Eye (tissue), 1 donor: Measurements from ENCODE around the gene SORBS1.

Source experiments
- DNase-seq: peaks from one replicate; pipeline ENCODE4 v3.0.0-alpha.2; 2015

SORBS1 gene

DNA sequence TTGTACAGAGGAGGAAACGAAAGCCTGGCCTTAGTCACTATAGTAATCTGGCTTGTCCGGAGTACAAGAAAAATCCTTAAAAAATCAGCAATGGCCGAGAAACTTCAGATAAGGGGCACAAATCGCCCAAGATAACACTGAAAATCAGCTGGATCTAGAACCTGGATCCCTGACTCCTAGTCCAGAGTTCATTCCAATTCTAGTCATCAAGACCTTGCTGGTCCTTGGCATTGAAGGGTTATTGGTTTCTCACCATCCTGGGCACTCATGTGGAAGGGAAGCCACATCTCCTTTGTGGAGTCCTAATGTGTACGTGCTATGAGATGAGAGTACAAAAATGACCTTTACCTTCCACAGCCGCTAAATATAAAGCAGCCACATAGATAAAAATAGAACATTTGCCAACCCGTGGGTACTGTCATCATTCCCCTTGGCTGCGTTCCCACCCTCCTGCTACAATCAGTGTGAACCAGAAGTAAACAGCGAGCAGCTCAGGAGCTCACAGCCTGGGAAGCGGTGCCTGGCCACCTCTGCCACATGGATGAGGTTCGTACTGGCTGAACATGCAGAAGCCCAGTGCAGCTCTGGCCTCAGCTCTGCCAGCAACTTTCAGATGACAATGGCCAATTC is 154.4 kb downstream of the SORBS1 start:
- DNase-seq = no peak

DNA sequence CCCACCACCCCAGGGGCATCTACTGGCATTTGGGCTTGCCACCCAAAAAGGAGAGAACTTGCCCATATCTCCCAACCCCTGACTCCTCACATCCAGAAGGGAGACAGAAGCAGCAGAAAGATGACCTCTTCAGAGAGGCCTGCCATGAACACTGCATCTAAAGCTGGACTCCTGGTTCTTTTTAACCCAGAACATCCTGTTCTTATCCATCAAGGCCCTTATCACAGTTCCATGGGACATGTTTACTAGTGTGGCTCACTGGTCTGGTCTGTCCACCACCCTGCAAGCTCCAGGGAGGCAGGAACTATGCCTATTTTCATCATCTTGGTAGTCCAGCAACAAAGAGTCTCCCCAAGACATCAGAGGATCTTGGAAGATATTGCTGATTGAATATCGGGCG is 155.5 kb downstream of the SORBS1 start:
- DNase-seq = no peak

DNA sequence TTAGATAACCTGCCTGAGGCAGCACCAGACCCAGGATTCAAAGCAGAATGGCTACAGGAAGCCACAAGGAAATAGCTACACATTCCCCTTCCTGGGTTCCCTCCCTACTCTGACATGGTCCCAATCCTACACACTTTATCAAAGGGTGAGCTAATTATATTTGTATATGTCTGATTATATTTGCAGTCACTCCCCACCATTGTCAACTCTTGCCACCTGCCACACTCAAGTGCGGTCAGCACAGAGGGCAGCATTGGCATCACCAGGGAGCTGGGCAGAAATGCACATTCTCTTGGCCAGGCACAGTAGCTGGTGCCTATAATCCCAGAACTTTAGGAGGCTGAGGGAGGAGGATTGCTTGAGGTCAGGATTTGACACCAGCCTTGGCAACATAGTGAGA is 156.3 kb downstream of the SORBS1 start:
- no peak for DNase-seq

DNA sequence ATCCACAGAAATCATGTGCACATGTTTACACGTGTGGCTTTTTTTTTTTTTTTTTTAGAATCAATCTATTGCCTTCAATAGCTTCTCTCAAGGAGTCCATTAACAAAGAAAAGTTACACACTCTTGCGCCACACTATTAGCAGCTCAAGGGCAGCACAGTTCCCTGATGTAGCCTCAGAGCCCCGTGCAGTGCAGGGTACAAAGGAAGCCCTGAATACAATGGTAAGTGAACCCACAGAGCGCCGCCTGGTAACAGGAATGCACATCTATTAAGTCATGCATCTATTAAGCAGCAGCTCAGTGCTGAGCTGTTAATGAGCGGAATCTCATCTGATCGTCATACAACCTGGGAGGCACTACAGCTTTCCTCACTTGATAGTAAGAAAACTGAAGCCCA is 156.7 kb downstream of the SORBS1 start:
- DNase-seq = peak; percentile 34

DNA sequence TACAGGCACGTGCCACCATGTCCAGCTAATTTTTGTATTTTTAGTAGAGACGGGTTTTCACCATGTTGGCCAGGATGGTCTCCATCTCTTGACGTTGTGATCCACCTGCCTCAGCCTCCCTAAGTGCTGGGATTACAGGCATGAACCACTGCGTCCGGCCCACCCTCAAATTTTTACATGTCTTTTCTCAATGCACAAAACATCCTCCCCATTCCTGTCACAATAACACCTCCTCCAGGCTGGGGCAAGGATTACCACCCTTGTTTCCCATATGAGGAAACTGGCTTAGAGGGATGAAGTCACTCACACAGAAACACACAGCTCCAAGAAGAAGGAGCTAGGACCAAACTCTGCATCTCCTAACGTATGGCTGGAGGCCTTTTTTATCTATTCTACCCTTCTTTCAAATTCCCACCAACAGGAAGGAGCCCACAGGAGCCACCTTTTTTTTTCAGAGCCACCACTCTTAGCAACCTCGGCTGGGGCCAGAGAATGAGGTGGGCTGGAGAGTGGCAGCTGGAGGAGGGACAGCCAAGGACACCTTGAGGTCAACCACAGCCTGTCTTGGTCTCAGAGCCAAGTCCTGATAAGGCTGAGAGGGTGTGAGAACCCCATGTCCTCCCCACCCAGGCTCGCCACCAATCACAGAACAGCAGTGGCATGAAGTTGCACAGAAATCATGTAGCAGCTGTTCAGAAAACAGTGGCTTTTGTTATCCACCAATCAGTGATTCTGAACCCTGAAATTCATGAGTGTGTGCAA is 157.3 kb downstream of the SORBS1 start:
- DNase-seq = no peak

DNA sequence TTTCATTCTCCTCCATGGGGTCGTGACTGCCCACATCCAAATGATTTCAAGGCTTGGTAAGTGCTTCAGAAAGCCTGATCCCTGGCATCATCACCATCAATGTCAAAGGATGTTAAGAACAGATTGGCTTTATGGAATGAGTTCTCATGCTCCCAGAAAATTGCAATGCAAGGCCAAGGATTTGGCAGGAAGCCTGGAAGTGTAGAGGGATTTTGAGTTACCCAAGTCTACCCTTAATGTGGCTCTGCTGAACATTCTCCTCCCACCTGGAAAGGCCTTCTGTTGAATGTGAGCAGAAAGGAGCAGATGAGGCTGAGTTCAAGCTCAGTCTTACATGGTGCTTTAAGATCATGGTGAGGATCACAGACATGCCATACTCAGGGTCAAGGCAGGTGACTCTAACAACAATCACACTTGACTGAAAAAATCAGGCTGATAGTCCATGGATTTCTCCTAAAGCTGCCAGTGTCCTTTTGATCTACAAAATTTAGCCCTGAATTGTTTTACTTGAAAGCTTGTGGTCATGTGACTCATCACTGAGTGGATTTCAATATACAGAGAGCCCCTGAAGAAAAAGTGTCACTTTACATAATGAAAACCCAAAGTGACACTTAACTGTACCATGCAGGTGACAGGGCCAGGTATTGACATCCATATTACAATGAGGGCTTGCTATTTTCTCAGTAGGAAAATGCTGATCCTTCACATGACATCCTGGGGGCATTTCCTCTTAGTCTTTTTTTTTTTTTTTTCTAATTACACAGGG is 159.3 kb downstream of the SORBS1 start:
- no peak for DNase-seq

DNA sequence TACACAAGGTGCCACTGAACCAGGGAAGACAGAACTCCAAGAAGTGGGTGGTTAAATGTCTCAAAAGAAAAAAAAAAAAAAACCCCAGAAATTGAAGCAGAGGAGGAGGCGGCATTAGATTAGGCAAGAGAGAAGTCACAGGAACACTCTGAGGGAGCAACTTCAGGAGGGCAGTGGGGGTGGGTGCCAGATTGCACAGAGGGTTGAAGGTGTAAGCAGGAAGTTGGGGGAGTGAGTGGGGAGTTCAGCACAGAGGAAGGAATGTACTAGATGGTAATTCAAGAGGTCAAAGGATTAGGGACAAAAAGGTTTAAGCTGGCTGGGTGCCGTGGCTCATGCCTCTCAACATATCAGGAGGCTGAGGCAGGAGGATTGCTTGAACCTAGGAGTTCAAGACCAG is 160.4 kb downstream of the SORBS1 start:
- DNase-seq = no peak

DNA sequence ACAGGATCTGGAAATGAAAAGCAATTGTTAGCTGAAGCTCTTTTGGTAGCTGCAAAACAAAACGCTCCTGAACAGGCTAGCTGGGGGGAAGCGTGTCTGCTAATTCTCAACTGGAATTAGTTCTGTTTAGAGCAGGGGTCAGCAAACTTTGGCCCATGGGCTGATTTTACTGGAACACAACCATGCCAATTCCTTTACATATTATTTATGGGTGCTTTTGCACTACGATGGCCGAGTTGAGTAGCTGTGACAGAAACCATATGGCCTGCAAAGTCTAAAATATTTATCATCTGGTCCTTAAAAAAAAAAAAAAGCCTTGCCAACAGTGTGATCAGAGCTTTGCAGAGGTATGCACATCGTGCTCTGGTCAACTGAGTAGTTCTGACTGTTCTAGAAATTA is 162.0 kb downstream of the SORBS1 start:
- no peak for DNase-seq

DNA sequence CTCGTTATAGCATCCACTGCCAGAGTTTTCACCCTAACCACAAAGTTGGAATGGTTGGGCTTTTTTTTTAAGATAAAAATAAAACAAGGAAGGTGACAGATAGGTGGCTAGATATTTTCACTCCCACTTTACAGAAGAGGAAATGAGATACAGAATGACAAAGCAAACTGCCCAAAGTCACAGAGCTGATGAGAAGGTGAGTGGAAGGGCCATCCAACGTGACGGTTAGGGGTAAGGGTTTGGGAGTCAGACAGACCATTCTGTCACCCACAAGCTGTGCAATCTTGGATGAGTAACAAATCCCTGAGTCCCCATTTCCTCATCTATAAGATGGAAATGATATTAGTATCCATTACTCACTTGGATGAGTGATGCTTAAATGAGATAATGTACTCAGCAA is 163.4 kb downstream of the SORBS1 start:
- DNase-seq = no peak

DNA sequence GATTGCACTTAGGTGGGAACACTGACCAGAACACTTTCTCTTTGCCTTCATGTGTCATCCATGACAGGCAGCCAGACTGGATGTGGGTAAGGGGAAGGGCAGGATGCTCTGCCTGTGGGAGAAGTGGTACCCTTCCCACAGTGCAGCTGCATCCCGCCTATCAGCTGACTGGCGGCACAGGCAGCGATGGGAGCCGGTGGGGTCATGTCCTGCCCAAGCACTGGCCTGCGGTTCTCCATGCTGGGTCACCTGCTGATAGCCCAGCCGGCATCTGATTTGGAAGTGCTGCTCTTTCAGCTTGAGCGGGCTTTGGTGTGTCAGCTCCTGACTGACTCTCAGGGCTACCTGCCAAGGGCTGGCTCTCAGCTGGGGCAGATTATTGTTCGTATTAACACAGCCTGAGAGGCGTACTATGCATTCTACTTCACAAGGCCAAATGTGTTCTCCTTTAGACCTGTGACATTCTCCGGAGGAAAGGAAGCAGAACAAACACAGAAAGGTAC is 165.2 kb downstream of the SORBS1 start:
- no peak for DNase-seq

DNA sequence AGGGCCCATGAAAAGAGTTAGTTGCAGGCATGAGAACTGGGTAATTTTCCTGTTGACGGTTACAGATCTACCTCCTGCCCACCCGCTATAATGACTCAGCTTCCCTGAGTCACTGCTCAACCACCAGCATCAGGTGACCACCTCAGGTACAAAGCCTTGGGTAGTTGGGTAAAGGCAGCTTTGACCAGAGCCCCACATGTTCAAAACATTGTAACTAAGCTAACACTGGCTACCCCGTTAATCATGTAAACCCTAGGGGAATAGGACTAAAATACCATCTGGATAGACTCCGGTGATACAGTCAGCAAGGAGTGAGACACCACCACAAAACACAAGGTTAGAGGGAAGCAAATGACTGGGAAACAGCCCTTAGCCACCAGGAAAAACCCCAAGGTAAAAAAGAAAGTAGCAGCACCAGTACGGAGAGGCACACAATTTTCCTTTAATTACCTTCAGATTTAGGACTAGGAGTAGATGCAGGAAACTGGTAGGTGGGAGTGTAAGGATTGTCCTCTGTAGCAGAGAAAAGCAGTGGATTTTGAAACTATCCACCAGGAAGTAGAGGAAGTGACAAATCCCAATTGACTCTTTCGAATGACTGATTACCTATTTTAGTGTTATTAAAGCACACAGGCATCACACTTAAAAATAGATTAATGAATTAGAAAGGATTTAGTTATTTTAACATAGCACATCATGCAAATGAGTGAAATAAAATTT is 166.8 kb downstream of the SORBS1 start:
- no peak for DNase-seq

DNA sequence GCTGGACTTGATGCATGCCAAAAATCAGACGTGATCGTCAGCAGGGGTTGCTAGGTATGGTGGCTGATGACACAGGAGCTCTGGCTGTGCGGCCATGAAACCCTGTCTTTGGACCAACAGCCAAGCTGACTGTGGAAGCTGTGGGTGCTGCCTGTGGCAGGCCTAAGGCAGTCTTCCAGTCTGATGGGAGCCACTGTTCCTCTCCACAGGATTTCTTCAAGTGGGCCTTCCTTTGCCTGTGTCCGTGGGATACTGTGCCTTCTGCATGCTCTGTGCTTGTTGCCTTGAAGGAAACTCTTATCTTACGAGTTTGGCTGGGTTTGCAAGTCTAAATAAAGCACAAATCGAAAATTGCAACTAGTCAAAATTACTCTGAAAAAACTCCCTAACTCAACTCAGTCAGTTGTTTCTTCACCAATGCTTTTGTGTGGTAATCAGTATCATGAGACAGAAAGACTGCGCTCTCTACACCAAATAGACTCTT is 168.4 kb downstream of the SORBS1 start:
- no peak for DNase-seq

DNA sequence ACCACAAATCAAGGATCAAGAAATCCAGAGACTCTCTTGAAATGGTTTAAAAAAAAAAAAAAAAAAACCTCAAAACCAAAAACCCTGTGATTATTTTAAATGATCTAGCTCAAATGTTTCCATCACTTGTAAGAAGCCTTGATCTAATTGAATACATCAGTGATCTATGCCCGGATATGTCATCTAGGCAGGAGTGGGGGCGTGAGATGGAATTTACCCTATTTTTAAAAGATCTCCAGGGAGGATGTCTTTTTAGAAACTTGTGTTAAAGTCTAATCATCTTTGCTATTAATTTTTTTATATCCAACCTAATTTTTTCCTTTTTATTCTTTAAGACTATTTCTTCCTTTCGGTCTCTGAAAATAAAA is 169.0 kb downstream of the SORBS1 start:
- no peak for DNase-seq

DNA sequence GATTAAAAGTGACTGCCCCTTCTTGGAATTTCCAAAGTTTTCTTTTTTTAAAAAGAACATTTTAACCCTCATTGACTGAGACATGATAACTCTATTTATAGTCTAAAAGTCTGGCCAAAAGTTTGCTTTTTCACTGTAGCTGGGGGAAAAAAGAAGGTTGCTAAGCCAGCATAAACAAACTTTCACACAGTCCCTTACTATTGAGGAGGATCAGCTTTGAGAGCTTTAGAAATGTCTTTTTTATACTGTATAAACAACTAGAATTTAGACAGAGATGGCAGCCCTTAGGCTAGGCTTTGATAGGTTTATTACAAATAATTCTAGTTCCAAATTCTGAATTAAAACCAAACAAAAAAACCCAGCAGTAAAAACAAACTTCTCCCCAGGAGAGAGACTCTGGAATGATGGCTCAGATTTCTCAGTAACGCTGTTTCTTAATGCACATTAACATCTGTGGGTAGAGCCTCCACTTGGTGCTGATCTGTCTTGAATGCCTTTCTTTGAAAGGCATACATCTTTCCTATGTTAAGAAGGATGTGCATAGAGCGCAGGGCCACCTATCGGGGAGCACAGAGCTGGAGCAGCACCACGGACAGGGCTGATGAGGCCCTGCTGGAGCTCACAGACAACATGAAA is 169.5 kb downstream of the SORBS1 start:
- DNase-seq = peak; percentile 68

DNA sequence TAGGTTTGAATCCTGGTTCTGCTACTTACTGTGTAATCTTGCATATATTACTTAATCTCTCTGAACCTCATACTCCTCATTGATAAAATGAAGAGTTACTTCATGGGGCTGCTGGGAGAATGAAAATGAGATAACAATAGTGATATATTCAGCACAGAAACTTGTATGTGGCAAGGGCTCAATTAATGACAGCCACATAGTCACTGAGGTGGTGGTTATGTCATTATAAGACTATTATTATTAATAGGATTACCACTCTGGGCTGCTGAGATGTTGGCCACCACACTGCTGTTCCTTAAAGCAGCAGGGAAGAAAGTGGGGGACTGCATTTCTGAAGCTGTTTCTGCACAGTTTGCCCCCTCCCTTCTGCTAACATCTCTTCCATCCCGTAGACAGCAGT is 170.0 kb downstream of the SORBS1 start:
- DNase-seq = no peak

DNA sequence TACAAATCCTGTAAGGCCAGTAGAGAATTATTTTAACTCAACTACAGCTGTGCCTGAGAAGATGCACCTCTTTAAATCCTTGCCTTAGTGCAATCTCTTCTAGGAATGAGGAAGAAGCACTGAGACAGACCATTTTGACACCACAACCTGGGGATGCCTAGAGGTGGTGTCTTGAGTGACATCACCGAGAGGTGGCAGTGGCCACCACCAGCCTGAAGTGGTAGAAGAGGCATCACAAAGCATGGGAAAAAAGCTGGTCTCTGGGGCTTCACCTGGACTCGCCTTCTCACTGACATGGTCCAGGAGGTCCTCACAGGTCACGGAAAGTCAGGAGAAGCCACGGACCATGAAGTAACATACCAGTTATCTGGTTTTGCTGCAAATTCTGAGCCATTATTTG is 171.2 kb downstream of the SORBS1 start:
- no peak for DNase-seq

DNA sequence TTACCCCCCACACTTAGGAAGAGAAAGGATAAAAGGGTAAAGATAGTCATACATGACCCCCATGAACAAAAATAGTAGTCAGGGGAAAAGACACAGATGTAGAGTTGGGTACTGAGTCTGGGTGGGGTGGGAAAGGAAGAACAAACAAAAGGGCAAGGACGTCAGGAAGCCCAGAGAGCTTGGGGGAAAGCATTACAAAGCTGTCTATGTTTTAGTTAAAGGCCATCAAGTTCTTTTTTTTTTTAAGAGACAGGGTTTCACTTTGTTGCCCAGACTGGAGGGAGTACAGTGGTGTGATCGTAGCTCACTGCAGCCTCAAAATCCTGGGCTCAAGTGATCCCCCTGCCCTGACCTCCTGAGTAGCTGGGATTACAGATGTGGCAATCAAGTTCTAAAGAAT is 172.0 kb downstream of the SORBS1 start:
- DNase-seq = no peak

DNA sequence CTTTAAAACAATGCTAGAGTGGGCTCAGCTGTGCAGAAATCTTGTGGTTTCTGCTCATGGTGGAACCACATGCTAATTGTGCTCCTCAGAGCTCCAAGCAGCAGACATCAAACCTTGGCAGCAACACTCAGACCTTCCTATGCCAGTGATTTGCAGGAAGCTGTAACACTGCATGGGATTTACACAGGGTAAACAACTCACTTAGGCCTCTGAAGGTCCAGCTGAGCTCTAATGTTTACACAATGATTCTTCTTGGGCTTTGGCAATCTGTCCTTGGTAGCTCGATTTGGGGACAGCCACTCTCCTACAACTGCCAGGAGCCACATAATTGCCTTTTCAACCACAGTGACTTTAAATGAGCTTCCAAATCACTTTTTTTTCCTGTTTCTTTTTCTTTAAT is 172.6 kb downstream of the SORBS1 start:
- no peak for DNase-seq

DNA sequence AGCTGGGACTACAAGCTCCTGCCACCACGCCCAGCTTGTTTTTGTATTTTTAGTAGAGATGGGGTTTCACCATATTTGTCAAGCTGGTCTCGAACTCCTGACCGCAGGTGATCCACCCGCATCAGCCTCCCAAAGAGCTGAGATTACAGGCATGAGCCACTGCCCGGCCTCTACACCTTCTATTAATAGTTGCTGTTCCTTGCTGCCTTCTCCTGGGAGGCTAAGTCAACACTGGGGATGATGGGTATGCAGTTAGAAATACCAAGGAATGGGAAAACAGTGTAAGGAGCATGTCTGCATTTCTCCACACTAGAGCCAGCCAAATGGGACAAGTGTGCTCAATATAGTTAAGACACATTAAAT is 173.1 kb downstream of the SORBS1 start:
- DNase-seq = no peak

DNA sequence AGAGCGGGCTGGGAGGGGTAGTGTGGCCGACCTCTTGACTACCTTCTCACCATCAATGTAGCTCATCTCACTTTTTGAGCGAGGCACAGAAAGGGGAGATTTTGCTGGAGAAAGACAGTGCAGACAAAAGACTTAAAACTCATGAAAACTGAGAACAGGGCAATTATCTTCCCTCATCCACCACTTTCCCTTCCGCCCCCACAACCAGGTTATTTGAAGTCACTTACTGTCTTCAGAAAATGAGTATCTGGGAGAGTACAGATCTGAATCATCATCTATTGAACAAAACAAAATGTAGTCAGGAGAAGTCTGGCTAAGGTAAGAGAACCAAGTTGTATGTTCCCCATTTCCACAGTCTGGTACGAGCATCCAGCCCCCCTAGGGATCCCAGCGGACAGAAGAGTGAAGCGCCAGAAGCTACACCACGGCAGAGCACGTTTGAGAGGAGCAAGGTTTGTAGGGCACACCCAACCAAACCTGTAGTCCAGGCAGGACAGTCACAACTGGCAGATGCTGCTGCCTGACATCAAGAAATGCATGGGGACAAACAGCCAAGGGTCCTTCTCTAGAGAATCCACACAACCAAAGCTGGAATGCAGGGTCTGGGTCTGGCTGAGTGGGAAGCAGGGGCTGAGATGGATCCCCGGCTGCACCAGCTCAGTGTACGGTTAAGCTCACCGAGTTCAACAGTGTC is 177.0 kb downstream of the SORBS1 start:
- DNase-seq = no peak

DNA sequence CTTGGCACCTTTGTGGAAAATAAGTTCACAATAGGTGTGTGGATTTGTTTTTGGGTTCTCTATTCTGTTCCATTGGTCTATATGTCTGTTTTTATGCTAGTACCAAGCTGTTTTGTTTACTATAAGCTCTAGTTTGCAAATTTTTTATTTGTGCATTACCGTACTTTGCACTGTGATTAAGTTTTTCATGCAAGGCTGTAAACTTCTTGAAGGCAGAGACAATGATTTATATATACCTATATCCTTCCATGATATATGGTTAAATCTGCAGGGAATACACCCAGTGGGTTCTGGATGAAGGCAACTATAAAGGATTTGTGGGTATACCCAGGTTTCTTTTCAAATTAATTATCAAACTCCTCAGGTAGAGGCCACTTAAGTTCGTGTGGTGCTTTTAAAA is 178.6 kb downstream of the SORBS1 start:
- DNase-seq = no peak

DNA sequence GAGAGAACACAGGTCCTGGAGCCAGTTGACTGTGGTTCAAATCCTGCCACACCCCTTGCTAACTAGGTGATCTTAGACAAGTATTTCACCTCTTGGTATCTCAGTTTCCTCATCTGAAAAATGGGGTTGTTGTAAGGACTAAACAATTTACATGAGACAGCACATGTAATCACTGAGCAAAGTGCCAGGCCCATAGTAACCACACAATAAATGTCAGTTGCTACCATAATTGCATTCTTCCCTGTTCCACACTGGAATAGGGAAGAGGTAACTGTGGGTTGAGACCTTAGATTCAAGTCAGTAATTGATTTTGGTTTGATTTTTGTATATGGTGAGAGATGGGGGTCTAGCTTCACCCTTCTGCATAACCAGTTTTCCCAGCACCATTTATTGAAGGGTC is 179.0 kb downstream of the SORBS1 start:
- DNase-seq = no peak
